ENCODE data around the gene RASL12.
"Not testable (repeated sequence)": the region's sequence is repeated elsewhere in the genome, so short reads cannot be mapped to it uniquely, and the experiment has no call there.

RASL12 gene

GRCh38 chr15:65032801-65033537 is 34.8 kb downstream of the RASL12 start:
- peak in 18 of 58 donors; percentile 7 to 40 (median 20) for DNase-seq

GRCh38 chr15:65029736-65030208 is 38.0 kb downstream of the RASL12 start:
- no peak for DNase-seq

- DNase-seq = peak; percentile 43 to 94 (median 83)
Observed at GRCh38 chr15:65028921-65029735, 38.7 kb downstream of the RASL12 start, which contains the start of gene MTFMT. MTFMT (minus strand) TSS chr15:65029639; CDS start chr15:65029613, 26 bp downstream.

- no peak for DNase-seq
Observed at GRCh38 chr15:65028338-65028737, 39.5 kb downstream of the RASL12 start.

GRCh38 chr15:65027593-65027992 is 40.2 kb downstream of the RASL12 start:
- DNase-seq = no peak

- no peak for DNase-seq
Observed at GRCh38 chr15:65026756-65027155, 41.0 kb downstream of the RASL12 start.

GRCh38 chr15:65021488-65021887 is 46.3 kb downstream of the RASL12 start:
- DNase-seq = no peak

GRCh38 chr15:65020419-65020818 is 47.4 kb downstream of the RASL12 start:
- no peak for DNase-seq

- not testable (repeated sequence) for DNase-seq
Observed at GRCh38 chr15:65011198-65011597, 56.6 kb downstream of the RASL12 start.

- DNase-seq = no peak
Observed at GRCh38 chr15:65008983-65009382, 58.8 kb downstream of the RASL12 start.

- no peak for DNase-seq
Observed at GRCh38 chr15:65006876-65007275, 60.9 kb downstream of the RASL12 start.

GRCh38 chr15:65004993-65005392 is 62.8 kb downstream of the RASL12 start:
- DNase-seq = no peak

All from anterior cingulate cortex (tissue), 58 donors.